Small intestine (tissue), 7 donors: ENCODE measurements around the gene TYW5. TPM values are rescaled to one million over a fixed set of nuclear protein-coding genes. Genes with fewer than 3 reads are reported as not detected.

Source experiments
- DNase-seq, 2 donors: peaks; one replicate each; pipeline versions ENCODE4 v3.0.0 to v3.0.0-alpha.2; 2013
- FAIRE-seq: peaks from 2 replicates; lab custom pipeline; 2012; peaks lifted over from hg19 to GRCh38; lab: Jason Lieb, UNC
- H3K27ac ChIP-seq, 3 donors: one replicate each; pipeline ENCODE4 v1.5.1; 2013; ENCODE audit warnings: low read length in 2 of 3, mild to moderate bottlenecking in 2 of 3, control low read depth in 1 of 3, inconsistent platforms in 1 of 3, low read depth in 1 of 3, moderate library complexity in 1 of 3
- H3K27me3 ChIP-seq, 3 donors: one replicate each; pipeline ENCODE4 v1.6.1; 2013; ENCODE audit warnings: low read length in 3 of 3, inconsistent platforms in 1 of 3; ENCODE audit not compliant: control insufficient read depth in 3 of 3, insufficient read depth in 3 of 3
- H3K36me3 ChIP-seq, 3 donors: one replicate each; pipeline ENCODE4 v1.6.1; 2013; ENCODE audit warnings: low read length in 3 of 3, inconsistent platforms in 1 of 3, low read depth in 1 of 3, mild to moderate bottlenecking in 1 of 3, moderate library complexity in 1 of 3; ENCODE audit not compliant: control insufficient read depth in 3 of 3, insufficient read depth in 2 of 3
- H3K4me1 ChIP-seq, 3 donors: one replicate each; pipeline ENCODE4 v1.6.1; 2013; ENCODE audit warnings: low read length in 2 of 3, inconsistent platforms in 1 of 3, low read depth in 1 of 3, mild to moderate bottlenecking in 1 of 3, moderate library complexity in 1 of 3; ENCODE audit not compliant: control insufficient read depth in 3 of 3, insufficient read depth in 2 of 3
- H3K4me3 ChIP-seq, 3 donors: one replicate each; pipeline ENCODE4 v1.5.1; 2013; ENCODE audit warnings: low read length in 3 of 3, control low read depth in 1 of 3, inconsistent platforms in 1 of 3, low read depth in 1 of 3, mild to moderate bottlenecking in 1 of 3, moderate library complexity in 1 of 3
- H3K9me3 ChIP-seq, 2 donors: one replicate each; pipeline ENCODE4 v1.6.1; 2013; ENCODE audit warnings: low read depth in 1 of 2, low read length in 1 of 2; ENCODE audit not compliant: control insufficient read depth in 2 of 2, insufficient read depth in 1 of 2
- WGBS, 3 donors: extraction: QIAGEN DNeasy Blood & Tissue Kit; methylation state at CpG; one replicate each; pipeline ENCODE4 v1.1.7; 2013; 5-methylcytosine and 5-hydroxymethylcytosine counted together
- polyA plus RNA-seq, 4 donors: library from polyadenylated mRNA; stranded (reverse) in 3 of 4; unstranded in 1 of 4; fragments of 200-250 nt in 3 of 4; fragments of 120-200 nt in 1 of 4; gene quantifications; one replicate each; pipeline versions ENCODE4 v1.2.1 to v1.2.3, GENCODE V29; 2013
- donor health status: healthy with polysubstance abuse.
- donor health status: control.
- donor health status: control.
- donor health status: Bipolar disorder and iron deficiency.
- donor health status: healthy.

Gene TYW5
- polyA plus RNA-seq, 4 donors: 2.4 to 13.1 (median 3.8) TPM

GRCh38 chr2:199982126-199982843, 27.0 kb upstream of the TYW5 start:
- Histone ChIP-seq H3K9me3 (no peaks in the 10 kb centered on the region), H3K4me3 (no peak overlapping the region), H3K4me1 (peaks cover 0 to 22% (median 2%) of the 10 kb centered on the region in 3 donors), H3K27ac (no peak overlapping the region), H3K36me3 (no peaks in the 10 kb centered on the region), H3K27me3 (no peaks in the 10 kb centered on the region)
- WGBS, 3 donors: 83 to 88% (median 83%) methylated on average over 5 of the region's 5 CpGs
- DNase-seq (no peak), FAIRE-seq (no peak)

- DNase-seq (peak; percentile 76 to 87), FAIRE-seq (no peak)
- Histone ChIP-seq H3K36me3 (no peaks in the 10 kb centered on the region), H3K27ac (peak overlapping the region in 1 of 3 donors; percentile 11), H3K4me3 (peak overlapping the region in 1 of 3 donors; percentile 19), H3K27me3 (no peaks in the 10 kb centered on the region), H3K4me1 (peaks cover 0 to 22% (median 2%) of the 10 kb centered on the region in 3 donors), H3K9me3 (no peaks in the 10 kb centered on the region)
- WGBS, 3 donors: 15 to 27% (median 19%) methylated on average over 12 of the region's 12 CpGs
Measured at GRCh38 chr2:199979832-199980628, 24.7 kb upstream of the TYW5 start.

- peaks cover 0 to 22% (median 2%) of the 10 kb centered on the region in 3 donors for H3K4me1 ChIP-seq
- DNase-seq: no peak
- FAIRE-seq: no peak
- H3K4me3 ChIP-seq: no peak overlapping the region
- 74 to 82% (median 80%) methylated on average over 5 of the region's 5 CpGs for WGBS, 3 donors
- no peaks in the 10 kb centered on the region for H3K9me3 ChIP-seq
- H3K27me3 ChIP-seq: no peaks in the 10 kb centered on the region
- H3K36me3 ChIP-seq: peaks cover 0 to 2% (median 0%) of the 10 kb centered on the region in 3 donors
- peak overlapping the region in 1 of 3 donors; percentile 11 for H3K27ac ChIP-seq
Measured at GRCh38 chr2:199979398-199979797, 24.1 kb upstream of the TYW5 start.

DNA sequence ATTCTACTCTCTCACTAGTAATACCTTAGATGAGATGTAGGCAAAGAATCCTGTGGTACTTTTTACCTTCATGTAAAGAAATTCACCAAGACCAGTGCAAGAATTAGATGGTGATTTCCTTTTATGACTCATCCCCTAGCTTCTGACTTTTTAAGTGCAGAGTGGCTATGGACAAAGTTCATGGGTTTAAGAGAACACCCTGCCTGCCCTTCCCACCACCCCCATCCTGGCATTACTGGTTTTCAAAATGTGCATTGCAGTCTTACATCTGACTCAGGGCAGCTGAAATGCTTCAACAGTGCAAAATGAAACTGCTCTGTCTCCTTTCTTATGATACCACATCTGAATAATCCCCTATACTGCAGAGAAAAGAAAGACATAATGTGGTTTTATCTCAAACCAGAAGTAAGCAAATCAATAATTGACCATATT, 22.7 kb upstream of the TYW5 start:
- no peak for FAIRE-seq

DNA sequence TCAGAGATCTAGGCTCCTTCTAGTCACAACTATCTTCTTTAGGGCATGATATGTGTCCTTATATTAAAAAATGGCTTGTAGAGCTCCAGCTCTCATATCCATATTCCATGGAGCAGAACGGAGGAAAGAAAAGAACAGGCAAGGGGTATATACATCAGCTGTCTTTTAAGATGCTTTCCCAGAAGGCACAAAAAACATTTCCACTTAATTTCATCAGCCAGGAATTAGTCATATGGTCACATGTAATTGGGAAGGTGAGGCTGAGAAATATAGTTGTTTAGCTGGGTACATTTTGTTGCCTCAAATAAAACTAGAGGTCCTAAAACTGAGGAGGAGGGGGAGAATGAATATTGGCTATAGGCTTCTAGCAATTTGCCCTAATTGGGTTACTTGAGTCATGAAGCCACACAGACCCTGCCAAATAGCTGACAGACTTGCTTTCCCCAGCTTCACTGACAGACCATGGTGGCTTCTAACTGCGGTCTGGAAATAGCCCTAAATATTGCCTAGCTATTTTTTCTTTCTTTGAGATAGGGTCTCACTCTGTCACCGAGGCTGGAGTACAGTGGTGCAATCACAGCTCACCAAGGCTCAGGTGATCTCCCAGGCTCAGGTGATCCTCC, 20.1 kb upstream of the TYW5 start:
- Histone ChIP-seq H3K27ac (no peak overlapping the region), H3K27me3 (no peaks in the 10 kb centered on the region), H3K9me3 (no peaks in the 10 kb centered on the region), H3K4me3 (no peak overlapping the region), H3K4me1 (peaks cover 2 to 28% (median 2%) of the 10 kb centered on the region in 3 donors), H3K36me3 (peaks cover 0 to 2% (median 0%) of the 10 kb centered on the region in 3 donors)
- DNase-seq: no peak
- no peak for FAIRE-seq
- WGBS, 3 donors: 88 to 97% (median 93%) methylated on average over 3 of the region's 3 CpGs

More for the DNA sequence above, 22.7 kb upstream of the TYW5 start:
- Histone ChIP-seq H3K27ac (peak overlapping the region in 2 of 3 donors; percentile 5 to 52), H3K4me1 (peaks cover 0 to 22% (median 2%) of the 10 kb centered on the region in 3 donors), H3K4me3 (no peak overlapping the region), H3K27me3 (no peaks in the 10 kb centered on the region), H3K36me3 (peaks cover 0 to 2% (median 0%) of the 10 kb centered on the region in 3 donors), H3K9me3 (no peaks in the 10 kb centered on the region)
- peak; percentile 79 to 94 for DNase-seq

DNA sequence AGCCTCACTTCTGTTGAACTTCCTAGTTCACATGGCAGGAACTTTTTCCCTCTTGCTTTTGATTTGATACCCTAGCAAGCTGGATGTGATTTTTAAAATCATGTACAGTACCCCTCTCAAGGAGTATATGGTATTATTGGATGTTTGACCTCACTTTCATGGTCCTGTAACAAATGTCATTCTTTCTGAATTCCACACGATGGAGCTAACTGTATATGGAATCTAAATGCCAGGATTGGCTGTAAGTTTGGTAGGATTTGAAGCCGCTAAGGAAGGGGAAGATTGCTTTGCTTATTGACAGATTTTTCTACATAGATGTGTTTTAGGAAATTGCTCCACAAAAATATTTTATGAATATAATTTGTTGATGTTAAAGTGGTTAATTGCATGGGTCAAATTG, 18.4 kb upstream of the TYW5 start:
- Histone ChIP-seq H3K9me3 (no peaks in the 10 kb centered on the region), H3K4me3 (no peak overlapping the region), H3K27ac (no peak overlapping the region), H3K36me3 (peaks cover 0 to 4% (median 0%) of the 10 kb centered on the region in 3 donors), H3K27me3 (no peaks in the 10 kb centered on the region), H3K4me1 (peaks cover 2 to 16% (median 2%) of the 10 kb centered on the region in 3 donors)
- DNase-seq: peak; percentile 44 to 51
- FAIRE-seq: no peak
- 16 to 31% (median 16%) methylated on average over 2 of the region's 2 CpGs for WGBS, 3 donors

DNA sequence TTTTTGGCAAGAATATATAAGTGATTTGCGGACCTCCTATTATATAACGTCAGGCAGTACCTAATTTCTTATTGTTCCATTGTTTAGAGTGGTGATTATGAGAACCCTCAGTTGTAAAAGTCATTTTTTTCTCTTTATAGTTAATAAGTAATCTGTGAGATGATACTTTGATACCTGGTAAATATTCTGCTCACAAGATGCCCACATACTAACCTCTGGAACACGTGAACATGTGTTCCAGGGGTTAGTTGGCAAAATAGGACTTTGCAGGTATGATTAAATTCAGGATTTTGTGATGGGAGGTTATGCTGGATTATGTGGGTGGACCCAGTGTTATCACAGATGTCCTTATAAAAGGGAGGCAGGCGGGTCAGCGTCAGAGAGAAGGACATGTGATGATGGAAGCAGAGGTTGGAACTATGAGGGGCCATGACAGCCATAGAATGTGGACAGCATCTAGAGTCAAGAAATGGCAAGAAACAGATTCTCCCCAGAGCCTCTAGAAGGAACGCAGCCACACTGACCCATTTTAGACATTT, 16.9 kb upstream of the TYW5 start:
- Histone ChIP-seq H3K36me3 (peaks cover 0 to 4% (median 0%) of the 10 kb centered on the region in 3 donors), H3K4me1 (peaks cover 0 to 6% (median 2%) of the 10 kb centered on the region in 3 donors), H3K4me3 (no peak overlapping the region), H3K27ac (peak overlapping the region in 1 of 3 donors; percentile 32), H3K9me3 (no peaks in the 10 kb centered on the region), H3K27me3 (no peaks in the 10 kb centered on the region)
- FAIRE-seq: no peak
- WGBS, 3 donors: 54 to 67% (median 60%) methylated on average over 6 of the region's 6 CpGs
- DNase-seq: peak; percentile 51 to 64

- Histone ChIP-seq H3K4me1 (peaks cover 0 to 6% (median 2%) of the 10 kb centered on the region in 3 donors), H3K27me3 (no peaks in the 10 kb centered on the region), H3K27ac (no peak overlapping the region), H3K36me3 (peaks cover 2 to 10% (median 8%) of the 10 kb centered on the region in 3 donors), H3K9me3 (no peaks in the 10 kb centered on the region), H3K4me3 (no peak overlapping the region)
- no peak for DNase-seq
- FAIRE-seq: no peak
- 81 to 98% (median 93%) methylated on average over 1 of the region's 1 CpG for WGBS, 3 donors
Measured at GRCh38 chr2:199968126-199968525, 12.8 kb upstream of the TYW5 start.
